ENCODE measurements around the gene AXIN1. TPM values are rescaled to one million over a fixed set of nuclear protein-coding genes. Genes with fewer than 3 reads are reported as not detected.
A peak's percentile ranks its signal among the peaks of the same experiment; 100 is the strongest.

AXIN1 gene
- total and polyA plus RNA-seq, 9 of the 15 experiments (the other 6 are each of a cell fraction or from before 2014, with no cell fraction given), result 0.42 to 58.0 (median 25.9) TPM

DNA sequence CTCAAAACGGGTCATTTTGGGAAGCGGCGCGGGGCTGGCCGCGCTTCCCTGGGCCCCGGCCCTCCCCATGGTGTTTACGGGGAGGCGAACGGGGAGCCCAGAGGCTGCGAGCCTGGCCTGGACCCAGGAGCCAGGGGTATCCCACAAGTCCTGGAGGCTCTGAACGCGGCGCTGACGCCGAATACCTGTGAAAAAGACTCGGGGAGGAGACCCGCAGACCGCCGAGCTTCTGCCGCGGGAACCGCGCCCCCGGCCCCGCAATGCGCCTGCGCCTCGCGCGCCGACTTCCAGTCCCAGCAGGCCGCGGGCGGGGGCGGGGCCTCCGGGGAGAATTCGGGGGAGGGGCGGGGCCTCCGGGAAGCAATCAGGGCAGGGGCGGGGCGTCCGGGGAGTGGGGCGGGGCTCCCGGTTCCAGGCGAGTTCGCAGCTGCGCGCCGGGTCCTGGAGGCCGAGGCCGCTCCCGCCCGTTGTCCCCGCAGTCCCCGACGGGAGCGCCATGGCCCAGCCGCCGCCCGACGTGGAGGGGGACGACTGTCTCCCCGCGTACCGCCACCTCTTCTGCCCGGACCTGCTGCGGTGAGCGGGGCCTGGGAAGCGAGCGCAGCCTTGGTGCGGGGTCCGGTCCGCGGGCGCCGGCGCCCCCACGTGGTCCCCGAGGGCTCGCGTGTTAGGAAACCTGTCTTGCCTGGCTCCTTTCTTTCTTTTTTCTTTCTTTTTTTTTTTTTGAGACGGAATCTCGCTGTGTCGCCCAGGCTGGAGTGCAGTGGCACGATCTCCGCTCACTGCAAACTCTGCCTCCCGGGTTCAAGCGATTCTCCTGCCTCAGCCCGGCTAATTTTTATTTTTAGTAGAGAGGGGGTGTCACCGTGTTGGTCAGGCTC, 49.2 kb upstream of the AXIN1 start, which contains the start of gene DECR2 (continued):
- TF ChIP-seq CHD4 (IDR thresholded peaks at IDR 0.05; ENCODE audit: insufficient read depth, insufficient replicate concordance, low read depth, low read length, poor library complexity, severe bottlenecking) (no peak), POLR3A (IDR thresholded peaks at IDR 0.05; ENCODE audit: borderline replicate concordance, extremely low read depth, insufficient read depth, insufficient read length) (no peak), ZEB2 (IDR thresholded peaks at IDR 0.05) (peak; percentile 28; the same call in 1 of the 2 replicates), PHTF2 (CRISPR knock-in tag; IDR thresholded peaks at IDR 0.05) (no peak), PREB (CRISPR knock-in tag; IDR thresholded peaks at IDR 0.05) (no peak), ZBTB8A (IDR thresholded peaks at IDR 0.05; ENCODE audit: partially characterized antibody) (no peak), LEF1 (IDR thresholded peaks at IDR 0.05) (no peak), RBM34 (IDR thresholded peaks at IDR 0.05; ENCODE audit: borderline replicate concordance, insufficient read depth, low read length) (no peak), KDM4B (IDR thresholded peaks at IDR 0.05; ENCODE audit: borderline replicate concordance in 2 of 2, low read depth in 1 of 2) (no peak), ZNF184 (CRISPR knock-in tag; IDR thresholded peaks at IDR 0.05) (no peak), ATF2 (CRISPR knock-in tag; IDR thresholded peaks at IDR 0.05) (no peak), YY1 (IDR thresholded peaks at IDR 0.05; ENCODE audit: borderline replicate concordance in 1 of 3, control insufficient read depth in 1 of 3, extremely low read depth in 1 of 3, insufficient read depth in 3 of 3, insufficient read length in 1 of 3, insufficient replicate concordance in 2 of 3, low read depth in 1 of 3, low read length in 2 of 3) (peak in 2 of 3 experiments; percentile 58 to 62), MEF2A (IDR thresholded peaks at IDR 0.05; ENCODE audit: control insufficient read depth, low read depth, low read length) (no peak), ZFP1 (CRISPR knock-in tag; IDR thresholded peaks at IDR 0.05) (no peak), BMI1 (IDR thresholded peaks at IDR 0.05; ENCODE audit: low read length) (no peak), NFYB (IDR thresholded peaks at IDR 0.05; ENCODE audit: extremely low read depth, insufficient read length) (no peak), MAFK (IDR thresholded peaks at IDR 0.05; ENCODE audit: low read length) (no peak), ZNF146 (CRISPR knock-in tag; IDR thresholded peaks at IDR 0.05; ENCODE audit: unreplicated experiment) (no peak), SETDB1 (IDR thresholded peaks at IDR 0.05; ENCODE audit: low read length) (no peak), NCOA4 (IDR thresholded peaks at IDR 0.05; ENCODE audit: partially characterized antibody) (no peak), BDP1 (IDR thresholded peaks at IDR 0.05; ENCODE audit: insufficient read depth, insufficient read length) (no peak)
- TF ChIP-seq, protein P1, sequence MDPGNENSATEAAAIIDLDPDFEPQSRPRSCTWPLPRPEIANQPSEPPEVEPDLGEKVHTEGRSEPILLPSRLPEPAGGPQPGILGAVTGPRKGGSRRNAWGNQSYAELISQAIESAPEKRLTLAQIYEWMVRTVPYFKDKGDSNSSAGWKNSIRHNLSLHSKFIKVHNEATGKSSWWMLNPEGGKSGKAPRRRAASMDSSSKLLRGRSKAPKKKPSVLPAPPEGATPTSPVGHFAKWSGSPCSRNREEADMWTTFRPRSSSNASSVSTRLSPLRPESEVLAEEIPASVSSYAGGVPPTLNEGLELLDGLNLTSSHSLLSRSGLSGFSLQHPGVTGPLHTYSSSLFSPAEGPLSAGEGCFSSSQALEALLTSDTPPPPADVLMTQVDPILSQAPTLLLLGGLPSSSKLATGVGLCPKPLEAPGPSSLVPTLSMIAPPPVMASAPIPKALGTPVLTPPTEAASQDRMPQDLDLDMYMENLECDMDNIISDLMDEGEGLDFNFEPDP (CRISPR knock-in tag; IDR thresholded peaks at IDR 0.05), result no peak

Data from K562 (cell line).